ENCODE measurements around the gene SYTL3.
A peak's percentile ranks its signal among the peaks of the same experiment; 100 is the strongest.
"Not testable (repeated sequence)": the region's sequence is repeated elsewhere in the genome, so short reads cannot be mapped to it uniquely, and the experiment has no call there.

The SYTL3 gene

DNA sequence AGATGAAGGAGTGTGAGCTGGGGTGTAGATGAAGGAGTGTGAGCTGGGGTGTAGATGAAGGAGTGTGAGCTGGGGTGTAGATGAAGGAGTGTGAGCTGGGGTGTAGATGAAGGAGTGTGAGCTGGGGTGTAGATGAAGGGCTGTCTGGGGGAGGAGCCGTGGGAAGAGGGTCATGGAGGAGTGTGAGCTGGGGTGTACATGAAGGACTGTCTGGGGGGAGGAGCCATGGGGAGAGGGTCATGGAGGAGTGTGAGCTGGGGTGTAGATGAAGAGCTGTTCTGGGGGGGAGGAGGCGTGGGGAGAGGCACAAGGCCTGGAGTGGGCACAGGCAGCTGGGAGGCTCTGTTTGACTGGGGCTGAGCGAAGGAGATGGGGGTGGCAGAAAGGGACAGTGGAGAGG is 51.4 kb downstream of the SYTL3 start:
- DNase-seq (ENCODE audit: low read depth), result not testable (repeated sequence)

DNA sequence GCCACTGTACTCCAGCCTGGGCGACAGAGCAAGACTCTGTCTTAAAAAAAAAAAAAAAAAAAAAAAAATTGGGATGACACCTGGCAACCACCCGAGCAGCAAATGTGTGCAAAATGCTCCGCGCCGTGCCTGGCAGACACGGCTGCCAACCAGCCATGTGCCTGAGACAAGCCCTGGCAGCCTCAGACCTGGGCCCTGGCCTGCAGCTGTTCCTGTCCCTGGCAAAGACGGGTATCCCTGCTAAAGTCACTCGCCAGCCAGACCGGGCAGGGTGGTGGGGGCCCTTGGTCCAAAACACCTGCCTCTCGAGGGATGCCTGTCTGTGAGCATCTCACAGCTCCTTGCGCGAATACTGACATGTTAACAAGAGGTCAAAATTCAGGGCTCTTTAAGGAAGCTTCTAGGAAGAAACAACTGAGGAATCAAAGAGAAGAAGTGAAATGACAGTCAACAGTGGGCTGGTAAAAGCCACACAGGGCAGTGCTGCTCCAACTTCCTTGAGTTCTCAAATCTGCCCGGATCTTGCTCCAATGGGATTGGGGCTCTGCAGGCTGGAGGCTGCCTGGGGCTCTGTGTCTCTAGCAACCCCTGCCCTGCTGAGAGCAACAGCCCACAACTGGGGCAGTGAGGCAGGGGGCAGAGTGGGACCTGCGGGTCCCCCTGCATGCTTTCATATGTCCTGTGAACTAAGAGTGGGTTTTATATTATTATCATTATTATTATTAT is 53.4 kb downstream of the SYTL3 start:
- no peak for DNase-seq (ENCODE audit: low read depth)

DNA sequence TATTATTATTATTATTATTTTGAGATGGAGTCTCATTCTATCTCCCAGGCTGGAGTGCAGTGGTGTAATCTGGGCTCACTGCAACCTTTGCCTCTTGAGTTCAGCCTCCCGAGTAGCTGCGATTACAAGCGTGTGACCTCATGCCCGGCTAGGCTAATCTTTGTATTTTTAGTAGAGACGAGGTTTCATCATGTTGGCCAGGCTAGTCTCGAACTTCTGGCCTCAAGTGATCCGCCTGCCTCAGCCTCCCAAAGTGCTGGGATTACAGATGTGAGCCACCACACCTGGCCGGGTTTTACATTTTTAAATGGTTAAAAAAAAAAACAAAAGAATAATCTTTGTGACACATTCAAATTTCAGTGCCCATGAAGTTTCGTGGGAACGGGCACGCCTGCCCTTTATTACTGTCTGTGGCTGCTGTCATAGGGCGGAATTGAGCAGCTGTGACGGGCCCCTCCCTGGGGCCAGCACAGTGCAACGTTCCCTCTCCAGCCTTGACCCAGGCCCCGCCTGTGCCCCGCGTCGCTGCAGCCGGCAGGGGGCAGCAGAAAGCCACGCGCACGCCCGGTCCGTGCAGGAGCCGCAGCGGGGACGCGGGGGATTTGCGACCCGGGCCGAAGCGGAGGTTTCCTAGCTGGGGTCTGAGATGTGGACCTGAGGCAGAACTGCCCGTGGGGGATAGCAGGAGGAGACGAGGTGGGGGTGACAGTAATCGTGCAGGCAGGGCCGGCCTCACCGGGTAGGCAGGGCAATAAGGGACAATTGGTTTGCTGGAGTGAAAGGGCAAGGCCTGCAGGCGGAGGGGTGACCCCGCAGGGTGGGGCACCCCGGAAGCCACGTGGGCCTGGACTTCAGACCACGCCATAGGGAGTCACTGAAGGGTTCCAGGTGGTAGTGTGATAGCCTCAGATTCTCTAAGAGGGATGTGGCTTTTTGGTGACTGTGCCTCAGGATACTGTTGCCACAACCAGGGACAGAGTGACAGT is 54.3 kb downstream of the SYTL3 start:
- DNase-seq (ENCODE audit: low read depth), result peak; percentile 36

DNA sequence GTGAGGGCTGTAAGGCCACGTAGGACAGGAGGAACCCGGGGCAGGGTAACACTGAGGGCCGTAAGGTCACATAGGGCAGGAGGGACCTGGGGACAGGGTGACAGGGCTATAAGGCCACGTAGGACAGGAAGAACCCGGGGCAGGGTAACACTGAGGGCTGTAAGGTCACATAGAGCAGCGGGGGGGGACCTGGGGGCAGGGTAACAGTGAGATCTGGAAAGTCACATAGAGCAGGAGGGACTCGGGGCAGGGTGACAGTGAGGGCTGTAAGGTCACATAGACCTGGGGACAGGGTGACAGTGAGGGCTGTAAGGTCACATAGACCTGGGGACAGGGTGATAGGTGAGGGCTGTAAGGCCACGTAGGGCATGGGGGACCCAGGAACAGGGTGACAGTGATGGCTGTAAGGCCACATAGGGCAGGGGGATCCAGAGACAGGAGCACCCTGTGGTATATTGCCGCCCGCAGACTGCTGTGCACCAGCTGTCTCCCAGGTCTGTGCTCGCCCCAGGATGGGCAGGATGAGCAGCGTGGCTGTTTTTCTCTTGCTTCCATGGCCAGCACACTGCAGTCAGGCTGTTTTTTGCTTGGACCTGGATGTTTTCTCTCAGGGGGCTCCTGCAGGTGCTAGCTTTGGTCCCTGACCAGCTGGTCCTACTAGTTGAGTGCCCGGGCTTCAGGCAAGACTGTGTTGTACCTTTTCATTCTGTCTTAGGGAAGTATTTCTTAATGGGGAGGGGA is 55.7 kb downstream of the SYTL3 start:
- no peak for DNase-seq (ENCODE audit: low read depth)

DNA sequence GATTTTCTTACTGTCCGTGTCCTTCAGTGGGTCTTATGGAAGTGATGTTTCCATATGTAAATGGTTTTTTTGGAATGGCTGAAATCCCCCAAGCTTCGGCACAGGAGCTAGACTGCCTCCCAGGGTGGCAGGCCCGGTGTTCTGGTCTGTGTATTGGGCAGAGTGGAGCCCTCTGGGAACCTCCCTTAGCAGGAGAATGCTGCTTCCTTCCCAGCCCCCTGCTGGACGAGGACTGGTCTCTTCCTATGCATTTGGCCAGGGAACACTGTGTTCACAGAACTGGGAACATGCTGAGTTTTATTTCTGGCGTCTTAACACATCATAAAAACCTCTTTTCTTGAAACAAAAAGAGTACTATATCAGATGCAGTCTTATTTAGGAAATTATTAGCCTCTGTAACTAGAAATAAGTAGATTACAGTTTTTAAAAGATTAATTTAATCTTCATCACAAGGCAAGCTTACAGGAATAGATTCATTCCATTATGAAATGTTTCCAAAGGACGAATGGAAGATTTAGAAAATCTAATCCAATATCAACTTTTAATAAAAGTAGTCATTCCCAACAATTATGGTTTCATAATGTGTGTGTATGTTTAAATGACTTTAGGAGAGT is 56.6 kb downstream of the SYTL3 start:
- peak; percentile 53 for DNase-seq (ENCODE audit: low read depth)

DNA sequence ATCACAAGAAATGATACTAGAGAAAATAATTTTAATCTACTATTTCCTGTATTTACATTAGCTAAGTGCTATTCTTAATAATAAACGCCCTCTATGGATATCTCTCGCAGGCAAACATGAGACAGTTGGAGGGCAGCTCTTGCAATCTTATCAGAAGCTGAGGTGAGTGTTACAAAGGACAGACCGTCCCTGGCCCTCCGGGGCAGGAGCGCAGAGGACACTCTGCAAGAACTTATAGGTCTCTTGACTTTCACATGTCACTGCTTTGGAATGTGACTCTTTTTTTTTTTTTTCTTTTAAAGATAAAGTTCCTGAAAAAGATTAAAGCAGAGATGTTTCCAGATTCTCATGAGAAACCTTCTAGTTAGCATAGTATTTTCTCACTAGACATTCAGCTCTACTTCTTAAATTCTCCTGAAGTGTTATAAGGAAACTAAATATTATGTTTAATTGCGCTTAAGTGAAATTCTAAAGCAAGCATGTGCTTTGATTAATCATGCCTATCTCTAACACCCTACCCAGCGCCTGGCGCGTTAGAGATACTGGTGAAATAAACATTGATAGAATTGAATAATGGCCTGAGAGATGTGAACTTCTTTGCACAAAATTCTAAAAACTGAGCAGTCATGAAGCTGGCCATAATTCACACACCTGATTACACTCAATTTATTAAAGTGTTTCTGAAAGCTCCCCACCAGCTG is 57.4 kb downstream of the SYTL3 start:
- peak; percentile 61 for DNase-seq (ENCODE audit: low read depth)

DNA sequence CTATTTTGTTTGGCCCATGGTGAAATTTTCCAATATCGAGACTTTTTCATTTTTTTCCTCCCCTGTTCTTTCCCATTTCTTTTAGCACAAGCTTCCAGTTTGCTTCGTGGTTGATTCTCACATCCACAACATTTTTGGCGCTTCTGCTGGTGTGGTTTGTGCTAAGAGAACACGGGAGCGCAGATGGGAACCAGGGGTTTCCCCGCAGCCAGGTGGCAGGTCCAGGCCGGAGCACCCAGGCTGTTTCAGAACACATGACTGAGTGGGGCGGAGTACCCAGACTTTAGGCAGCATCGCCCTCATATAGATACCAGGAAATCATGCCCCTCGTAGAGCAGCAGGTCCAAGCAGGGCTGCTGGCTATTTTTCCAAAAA is 58.0 kb downstream of the SYTL3 start:
- peak; percentile 29 for DNase-seq (ENCODE audit: low read depth)

DNA sequence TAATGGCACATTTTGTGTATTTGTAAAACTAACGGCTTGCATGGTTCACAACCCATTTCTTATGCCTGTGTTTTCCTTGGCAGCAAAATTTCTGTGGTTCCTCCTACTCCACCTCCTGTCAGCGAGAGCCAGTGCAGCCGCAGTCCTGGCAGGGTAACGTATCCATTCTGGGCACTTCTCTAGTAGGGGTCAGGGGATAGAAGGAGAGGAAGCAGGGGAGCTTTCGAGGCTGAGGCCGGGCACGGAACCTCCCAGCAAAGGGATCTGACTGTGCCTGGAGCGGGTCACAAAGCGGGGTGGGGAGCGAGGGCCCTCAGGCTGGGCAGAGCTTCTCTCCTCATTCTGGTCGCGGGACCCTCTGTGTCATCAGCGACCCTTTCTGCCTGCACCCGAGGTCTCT is 58.4 kb downstream of the SYTL3 start:
- peak; percentile 56 for DNase-seq (ENCODE audit: low read depth)

DNA sequence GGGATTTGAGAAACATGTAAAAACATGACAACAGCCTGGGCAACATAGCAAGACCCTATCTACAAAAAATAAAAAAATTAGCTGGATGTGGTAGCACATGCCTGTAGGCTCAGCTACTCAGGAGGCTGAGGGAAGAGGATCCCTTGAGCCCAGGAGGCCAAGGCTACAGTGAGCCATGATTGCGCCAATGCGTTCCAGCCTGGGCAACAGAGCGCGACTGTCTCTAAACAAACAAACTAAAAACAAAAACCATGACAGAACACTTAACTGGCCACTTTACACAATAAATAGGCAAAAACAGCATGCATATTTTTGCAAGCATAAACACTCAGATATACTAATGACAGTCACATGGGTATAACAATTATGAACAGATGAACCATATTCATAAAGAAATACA is 60.0 kb downstream of the SYTL3 start:
- no peak for DNase-seq (ENCODE audit: low read depth)

DNA sequence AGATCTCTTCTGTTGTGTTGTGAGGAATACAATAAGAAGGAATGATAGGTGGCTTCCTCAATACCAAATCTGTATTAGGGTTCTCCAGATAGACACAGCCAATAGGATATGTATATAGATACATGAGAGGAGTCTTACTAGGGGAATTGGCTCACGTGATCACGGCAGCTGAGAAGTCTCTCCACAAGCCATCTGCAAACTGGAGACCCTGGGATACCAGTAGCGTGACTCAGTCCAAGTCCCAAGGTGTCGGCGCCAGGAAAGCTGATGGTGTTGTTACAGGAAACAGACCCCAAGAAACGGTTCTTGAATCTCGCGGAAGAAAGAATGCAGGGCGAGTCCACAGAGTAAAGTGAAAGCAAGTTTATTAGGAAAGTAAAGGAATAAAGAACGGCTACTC is 61.4 kb downstream of the SYTL3 start:
- DNase-seq (ENCODE audit: low read depth), result no peak

DNA sequence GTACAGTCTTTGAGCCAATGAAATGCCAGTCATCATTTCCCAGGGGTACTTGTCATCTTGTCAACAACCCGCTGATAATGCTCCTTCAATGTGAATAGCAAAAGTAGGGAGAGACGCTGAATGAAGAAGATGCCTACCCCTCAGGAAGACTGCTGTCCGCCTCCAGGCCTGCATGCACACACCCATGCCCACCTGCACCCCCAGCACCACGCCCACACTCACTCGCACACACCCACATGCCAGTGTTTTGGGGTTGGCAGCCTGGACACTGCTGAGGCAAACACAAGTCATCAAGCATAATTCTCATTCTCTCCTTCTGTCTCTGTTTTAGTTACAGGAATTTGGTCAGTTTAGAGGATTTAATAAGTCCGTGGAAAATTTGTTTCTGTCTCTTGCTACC is 63.6 kb downstream of the SYTL3 start:
- no peak for DNase-seq (ENCODE audit: low read depth)

DNA sequence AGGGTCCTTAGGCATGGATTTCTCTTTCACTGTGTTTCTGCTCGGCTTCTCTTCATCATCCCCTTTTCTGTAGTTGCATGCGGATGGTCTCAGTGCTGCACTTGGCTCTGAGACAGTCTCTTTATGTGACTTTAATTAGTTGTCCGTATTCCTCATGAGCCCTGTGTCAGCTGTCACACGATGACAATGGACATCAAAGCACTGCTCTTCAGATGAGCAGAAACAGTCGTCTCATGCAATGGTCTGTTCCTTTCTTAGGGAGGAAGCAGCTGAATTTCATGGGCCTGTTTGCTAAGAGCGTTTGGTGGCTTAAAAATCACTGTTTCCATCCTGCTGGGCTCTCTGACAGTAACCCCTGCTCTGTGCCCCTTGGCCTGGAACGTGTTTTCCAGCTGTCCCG is 64.9 kb downstream of the SYTL3 start:
- no peak for DNase-seq (ENCODE audit: low read depth)

DNA sequence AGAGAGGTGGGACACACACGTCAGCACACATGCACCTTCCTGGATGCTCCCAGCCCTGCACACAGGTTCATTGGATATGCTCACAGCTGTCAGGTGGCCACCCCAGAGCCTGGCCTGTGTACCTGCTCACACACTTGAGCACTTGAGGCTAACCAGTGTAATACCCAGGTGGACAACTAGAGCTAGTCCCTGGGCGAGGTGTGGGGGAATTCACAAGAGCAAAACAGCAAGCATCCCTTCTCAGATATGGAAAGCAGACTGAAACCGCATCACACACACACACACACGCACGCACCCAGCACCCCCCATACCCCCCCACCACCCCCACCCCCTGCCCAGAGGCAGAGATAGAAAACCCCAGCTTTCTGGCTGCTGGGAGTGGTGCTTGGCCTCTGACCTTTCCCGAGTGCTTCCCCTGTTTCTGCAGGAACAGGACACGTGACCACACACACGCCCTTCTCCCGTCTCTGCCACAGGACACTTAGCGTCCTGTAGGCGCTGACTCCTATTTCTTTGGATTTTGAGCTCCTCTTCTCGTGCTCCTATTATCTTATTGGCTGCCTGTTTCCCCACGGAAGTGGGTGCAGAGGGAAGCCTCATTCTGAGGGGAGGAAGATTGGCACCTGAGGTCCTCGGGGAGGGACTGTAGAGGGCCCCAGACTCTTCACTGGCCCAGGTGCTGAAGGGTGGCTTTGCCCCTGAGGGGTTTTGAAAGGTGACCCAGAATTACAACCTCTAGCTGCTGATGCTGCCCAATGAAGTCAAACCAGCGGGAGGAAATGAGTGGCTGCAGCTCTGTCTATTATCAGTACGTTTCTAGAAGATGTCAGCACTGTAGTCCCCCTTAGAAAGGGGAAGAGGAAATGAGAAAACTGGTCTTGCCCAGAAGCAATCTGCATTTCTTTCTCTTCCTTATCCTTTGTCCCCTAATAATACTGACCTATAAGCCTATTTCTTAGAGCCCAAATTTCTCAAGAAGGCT is 65.8 kb downstream of the SYTL3 start:
- DNase-seq (ENCODE audit: low read depth), result no peak

DNA sequence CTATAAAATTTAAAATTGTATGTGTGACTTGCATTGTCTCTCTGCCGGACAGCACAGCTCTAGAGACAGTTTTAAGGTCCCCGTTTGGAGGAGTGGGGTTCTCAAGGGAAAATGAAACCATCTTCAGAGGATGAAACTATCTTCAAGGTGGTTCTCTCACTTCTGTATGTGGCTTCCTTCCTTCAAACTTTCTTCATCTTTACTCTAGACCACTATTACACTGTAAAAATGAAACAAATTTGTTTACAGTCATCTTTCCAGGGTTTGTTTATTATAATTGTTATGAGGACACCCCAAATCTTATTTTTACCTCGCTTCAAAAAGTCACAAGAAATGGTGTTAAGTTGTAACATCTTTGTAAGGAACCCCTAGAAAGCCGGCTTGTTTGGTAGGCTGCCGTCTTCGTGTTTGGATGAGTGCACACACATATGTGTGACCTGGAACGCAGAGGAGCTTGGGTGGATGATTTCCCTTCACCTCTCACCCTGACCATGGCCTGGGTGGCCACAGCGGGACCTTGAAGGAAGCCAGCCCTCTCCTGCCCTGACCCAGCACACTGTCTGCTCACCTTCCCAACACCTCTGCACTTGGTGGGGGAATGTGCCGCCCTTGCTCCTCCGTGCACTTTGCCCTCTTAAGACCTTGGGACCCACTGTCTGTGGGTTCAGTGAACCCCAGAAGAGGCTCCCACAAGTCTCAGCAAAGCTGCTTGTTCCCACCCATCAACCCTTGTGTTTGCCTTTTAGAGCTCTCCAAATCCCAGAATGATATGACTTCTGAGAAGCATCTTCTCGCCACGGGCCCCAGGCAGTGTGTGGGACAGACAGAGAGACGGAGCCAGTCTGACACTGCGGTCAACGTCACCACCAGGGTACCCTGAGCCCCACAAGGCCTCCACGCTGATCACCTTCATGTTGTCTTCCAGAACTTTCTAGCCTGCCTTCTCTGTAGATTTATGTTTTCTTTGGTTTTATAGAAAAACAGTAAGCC is 67.8 kb downstream of the SYTL3 start:
- DNase-seq (ENCODE audit: low read depth), result no peak

DNA sequence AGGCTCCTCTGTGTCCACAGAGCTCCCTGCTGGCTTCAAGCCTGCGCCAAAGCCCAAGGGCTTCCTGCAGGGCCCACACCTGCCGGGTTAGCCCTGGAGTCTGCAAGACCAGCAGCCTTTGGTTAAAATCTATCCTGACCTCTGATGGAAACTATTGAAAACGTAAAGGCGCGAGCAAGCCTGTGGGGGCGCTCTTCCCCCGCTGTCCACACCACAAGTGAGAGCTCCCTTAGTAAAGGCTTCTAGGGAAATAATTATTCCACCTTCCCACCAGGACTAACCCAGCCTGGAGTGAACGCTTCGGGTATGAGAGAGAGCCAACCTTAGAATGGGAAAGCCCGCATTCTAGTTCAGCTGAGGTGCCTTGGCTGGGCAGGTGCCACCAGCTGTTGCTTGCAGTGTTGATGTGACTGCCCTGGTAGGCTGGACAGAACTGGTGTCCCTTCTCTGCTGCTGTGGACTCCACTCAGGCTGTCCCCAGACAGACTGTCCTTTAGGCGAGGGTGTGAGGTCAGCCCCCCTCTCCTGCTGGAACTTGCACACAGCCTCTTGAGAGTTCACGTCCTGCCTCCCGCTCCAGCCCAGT is 68.7 kb downstream of the SYTL3 start:
- DNase-seq (ENCODE audit: low read depth), result peak; percentile 42

DNA sequence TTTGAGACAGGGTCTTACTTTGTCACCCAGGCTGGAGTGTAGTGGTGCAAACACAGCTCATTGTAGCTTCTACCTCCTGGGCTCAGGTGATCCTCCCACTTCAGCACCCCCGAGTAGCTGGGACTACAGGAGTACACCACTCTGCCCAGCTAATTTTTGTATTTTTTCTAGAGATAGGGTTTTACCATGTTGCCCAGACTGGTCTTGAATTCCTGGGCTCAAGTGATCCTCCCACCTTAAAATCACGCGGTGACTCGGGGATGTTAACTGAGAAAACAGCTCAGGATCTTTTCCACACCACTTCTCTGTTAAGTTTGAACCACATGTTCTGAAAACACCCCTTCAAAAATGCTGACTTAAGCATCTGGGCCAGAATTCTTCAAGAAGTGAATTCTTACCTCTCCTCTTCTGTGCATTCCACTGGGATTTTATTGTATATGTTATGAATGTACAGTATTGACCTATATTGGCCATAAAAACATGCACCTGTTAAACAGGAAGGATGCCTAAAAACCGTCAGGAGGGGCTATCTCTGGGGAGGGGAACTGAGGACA is 72.4 kb downstream of the SYTL3 start:
- no peak for DNase-seq (ENCODE audit: low read depth)

DNA sequence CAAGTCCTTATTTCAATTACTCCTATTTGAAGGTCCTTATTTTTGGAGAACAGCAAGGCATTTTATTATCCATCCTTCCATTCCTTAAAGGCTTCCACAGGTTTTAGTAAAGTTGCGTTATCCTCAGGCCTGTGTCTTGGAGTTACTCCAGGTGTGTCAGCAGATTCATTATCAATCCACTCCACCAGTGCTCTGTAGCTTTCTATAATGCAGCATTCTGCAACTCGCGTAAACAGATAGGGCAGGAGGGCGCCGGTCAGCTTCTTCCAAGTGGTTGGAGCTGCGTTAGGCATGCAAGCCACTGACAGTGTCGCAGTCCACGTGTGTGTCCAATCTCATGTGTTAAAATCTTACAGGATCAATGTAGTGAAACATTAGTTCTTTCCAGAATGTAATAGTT is 75.8 kb downstream of the SYTL3 start:
- no peak for DNase-seq (ENCODE audit: low read depth)

DNA sequence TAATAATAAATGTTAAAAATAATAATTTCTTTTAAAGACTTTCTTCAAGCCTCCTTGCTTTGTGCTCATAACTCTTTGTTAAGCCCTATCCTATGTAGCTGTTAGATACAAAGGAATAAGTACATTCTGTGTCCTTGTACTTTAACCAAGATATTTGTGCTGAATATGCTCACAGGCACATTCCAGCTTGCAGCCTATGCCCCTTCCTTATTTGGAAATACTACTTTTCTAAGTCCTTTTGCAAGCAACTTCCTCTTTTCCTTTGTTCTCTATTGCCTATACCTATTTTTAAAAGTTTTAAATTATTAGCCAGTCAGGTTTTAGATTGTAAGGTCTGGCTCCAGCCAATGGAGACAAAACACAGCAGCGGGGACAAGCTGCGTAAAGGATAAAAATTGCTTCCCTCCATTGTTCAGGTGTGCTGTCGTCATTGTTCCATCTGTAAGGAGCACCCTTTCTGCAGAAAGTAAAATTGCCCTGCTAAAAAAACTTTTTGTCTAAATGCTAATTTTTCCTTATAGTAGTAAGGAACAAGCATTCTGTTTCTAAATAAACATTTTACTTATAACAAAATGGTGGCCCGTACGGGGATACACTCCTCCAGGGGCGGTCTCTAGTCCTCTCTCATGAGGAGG is 80.2 kb downstream of the SYTL3 start:
- DNase-seq (ENCODE audit: low read depth), result no peak

Measured in iris pigment epithelial cell (primary cell).